Measurements from ENCODE around the gene CNST.
A peak's percentile ranks its signal among the peaks of the same experiment; 100 is the strongest.

Gene CNST, protein sequence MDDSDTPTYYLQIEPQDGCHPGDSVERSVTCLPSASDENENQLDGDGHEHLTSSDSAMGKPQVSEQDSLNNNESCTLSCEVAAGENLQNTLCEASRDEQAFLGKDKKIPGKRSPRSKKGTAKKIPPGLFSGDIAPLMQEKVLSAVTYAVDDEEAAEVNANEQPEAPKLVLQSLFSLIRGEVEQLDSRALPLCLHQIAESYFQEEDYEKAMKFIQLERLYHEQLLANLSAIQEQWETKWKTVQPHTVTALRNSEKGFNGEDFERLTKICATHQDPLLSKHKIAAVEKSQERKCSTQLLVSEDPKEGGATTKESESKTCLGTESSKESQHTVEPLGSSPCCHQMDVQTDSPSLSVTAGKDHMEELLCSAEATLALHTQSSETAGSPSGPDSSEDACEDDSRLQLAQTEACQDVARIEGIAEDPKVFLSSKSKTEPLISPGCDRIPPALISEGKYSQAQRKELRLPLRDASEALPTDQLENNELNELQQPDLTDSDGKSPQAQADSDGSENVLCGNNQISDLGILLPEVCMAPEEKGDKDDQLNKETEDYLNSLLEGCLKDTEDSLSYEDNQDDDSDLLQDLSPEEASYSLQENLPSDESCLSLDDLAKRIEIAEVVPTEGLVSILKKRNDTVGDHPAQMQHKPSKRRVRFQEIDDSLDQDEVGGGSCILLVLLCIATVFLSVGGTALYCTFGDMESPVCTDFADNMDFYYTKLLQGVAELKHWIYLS

DNA sequence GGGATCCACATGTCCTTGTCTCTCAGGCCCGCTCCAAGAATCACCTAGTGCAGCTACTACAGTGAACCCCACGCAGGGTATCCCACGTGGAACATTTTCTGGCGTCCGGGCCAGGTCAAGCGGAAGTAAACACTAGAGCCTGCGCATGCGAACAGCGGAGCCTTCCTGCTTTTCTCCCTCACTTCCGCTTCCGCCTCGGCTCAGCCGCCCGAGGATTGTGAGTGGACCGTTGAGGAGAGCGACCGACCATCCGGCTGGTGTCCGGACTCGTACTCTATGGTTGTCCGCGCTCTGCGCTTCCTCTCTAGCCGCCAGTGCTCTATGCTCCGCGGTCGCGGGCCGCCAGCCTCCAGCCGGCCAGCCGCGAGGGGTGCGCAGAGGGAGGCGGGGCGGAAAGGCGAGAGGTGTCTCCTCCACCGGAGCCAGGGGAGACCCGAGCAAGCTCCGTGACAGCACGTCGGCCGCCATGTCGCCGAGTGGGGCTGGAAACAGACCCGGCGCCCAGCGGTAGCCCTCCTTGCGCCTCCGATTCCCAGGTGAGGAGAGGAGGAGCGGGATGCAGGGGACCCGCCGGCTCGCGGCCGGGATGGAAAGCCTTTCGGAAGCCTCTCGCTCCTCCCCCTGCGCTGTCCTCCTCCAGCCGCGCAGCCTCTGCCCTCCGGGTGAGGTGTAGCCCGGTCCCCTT, at the start of gene CNST, which contains the start of gene TFB2M:
CNST (plus strand) TSS at position 329 of the 685 bp plus-strand sequence. CDS start 25,107 bp downstream, outside the sequence.
TFB2M (minus strand) TSS at position 134 of the 685 bp plus-strand sequence; CDS start at position 11, 123 bp downstream.
- DNase-seq (ENCODE audit: low read depth in 1 of 2, low spot score in 1 of 2) = peak; percentile 70 to 82

DNA sequence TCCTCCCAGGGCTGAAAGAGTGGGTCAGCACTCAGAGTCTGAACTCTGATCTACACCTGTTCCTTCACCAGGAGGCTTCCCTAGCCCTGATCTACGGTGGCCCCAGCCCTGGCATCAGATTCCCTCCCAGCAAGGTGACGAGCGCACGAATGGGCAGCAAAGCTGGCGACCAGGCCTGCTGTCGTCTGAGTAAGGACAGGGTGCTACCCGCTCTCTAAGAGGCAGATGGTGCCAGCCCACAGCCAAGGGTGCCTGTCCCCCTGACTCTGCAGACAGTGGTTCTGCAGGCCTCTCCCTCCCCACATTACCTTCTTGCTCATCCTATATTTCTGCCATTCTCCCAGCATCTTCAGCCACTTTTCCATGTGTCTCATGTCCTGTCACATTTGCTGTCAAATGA, 48.9 kb upstream of the CNST start:
- DNase-seq (ENCODE audit: low read depth in 1 of 2, low spot score in 1 of 2) = no peak

GRCh38 chr1:246518456-246519205, 47.6 kb upstream of the CNST start:
- DNase-seq (ENCODE audit: low read depth in 1 of 2, low spot score in 1 of 2) = no peak

DNA sequence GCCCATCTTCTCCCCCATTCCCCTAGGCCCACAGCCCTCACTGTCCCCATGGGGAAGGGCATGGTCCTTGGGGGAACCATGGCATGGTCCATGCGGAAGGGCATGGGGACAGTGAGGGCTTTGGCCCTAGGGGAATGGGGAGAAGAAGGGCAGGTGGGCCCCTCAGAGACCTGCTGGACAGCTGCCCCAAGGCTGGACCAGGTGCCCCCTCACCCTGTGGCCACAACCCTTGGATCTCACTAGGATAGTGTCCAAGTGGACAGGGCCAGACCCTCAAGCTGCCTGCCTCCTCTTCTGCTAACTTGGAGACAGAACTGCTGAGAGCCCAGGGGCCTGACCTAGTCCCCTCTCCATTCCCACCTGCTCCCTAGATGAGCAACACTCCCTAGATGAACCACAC, 46.7 kb upstream of the CNST start:
- no peak for DNase-seq (ENCODE audit: low read depth in 1 of 2, low spot score in 1 of 2)

- DNase-seq (ENCODE audit: low read depth in 1 of 2, low spot score in 1 of 2) = no peak
Measured at GRCh38 chr1:246526380-246526779, 39.9 kb upstream of the CNST start.

DNA sequence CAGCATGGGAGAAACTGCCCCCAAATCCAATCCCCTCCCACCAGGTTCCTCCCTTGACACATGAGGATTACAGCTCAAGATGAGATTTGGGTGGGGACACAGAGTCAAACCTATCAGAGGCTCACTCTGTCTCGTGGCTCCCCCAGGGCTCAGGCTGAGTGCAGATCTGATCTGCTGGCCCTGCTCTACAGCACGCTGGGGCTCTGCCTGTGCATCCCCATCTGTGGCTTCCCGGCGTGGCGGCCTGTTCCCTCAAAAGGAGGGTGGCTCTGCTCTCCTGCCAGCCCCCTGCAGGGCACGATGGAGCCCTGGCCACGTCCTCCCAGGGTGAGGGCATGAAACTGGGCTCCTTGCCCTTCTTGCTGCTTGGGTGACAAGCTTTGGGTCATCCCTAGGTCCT, 39.3 kb upstream of the CNST start:
- no peak for DNase-seq (ENCODE audit: low read depth in 1 of 2, low spot score in 1 of 2)

DNA sequence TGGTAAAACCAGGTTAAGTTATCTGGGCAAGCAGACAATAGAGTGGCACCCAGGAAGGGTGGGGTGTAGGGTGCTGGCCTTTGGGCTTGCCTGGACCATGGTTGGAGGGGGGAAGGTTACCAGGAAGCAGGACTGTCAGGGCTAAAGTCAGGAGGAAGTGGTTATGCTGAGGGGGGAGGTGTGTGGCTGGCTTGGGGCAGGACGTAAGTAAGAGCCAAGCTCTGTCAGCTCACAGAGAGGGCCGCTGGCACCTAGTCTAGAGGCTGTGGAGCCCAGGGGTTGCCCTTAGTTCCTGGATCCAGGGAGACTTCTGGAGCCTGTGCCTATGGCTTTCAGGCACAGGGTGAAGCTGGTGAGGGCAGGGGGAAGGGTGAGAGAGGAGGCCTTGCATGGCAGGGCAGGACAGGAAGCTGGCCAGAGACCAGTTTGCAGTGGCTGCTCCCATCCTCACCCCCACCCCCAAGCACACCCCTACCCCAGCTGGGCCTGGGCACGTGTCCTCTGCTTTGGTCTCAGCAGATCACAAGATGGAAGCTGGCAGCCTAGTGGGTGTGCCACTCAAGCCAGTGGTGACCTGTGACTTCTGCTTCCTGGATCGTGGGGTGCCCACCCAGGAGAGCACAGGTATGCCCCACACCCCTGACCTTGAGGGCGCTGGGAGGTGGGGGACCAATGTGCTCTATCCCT, 38.7 kb upstream of the CNST start:
- no peak for DNase-seq (ENCODE audit: low read depth in 1 of 2, low spot score in 1 of 2)

GRCh38 chr1:246528933-246529731, 37.1 kb upstream of the CNST start:
- no peak for DNase-seq (ENCODE audit: low read depth in 1 of 2, low spot score in 1 of 2)

DNA sequence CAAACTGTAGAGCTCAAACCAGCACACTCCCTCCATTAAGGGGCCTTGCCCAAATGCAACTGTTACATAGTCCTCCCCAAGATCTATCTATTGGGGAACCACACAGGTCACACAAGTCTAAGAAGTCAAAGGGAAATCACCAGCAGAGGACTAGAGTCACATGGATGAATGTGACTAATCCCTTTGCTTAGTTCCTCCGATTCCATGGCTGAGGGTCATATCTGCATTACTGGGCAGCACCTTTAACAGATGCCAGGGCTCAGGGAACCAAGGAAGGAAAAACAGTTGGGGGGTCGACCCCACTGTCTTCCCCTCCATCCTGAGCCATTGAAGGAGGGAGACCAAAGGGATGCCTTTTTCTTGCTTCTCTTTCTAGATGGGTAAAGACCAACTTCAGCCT, 35.8 kb upstream of the CNST start:
- no peak for DNase-seq (ENCODE audit: low read depth in 1 of 2, low spot score in 1 of 2)

- no peak for DNase-seq (ENCODE audit: low read depth in 1 of 2, low spot score in 1 of 2)
Measured at GRCh38 chr1:246532519-246532918, 33.7 kb upstream of the CNST start.

- no peak for DNase-seq (ENCODE audit: low read depth in 1 of 2, low spot score in 1 of 2)
Measured at GRCh38 chr1:246533371-246533905, 32.8 kb upstream of the CNST start.

DNA sequence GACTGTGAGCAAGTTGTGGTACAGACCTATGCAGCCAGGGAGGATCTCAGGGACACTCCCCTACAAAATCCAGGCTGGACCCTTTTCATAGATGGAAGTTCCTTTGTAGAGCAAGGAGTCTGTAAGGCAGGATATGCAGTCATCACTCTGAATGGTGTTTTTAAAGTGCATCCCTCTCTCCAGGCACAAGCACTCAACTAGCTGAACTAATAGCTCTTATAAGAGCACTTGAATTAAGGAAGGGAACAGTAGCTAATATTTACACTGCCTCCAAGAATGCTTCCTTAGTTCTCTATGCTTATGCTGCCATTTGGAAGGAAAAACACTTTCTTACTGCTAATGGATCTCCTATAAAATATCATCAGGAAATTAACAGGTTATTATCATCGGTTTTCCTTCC, 32.1 kb upstream of the CNST start:
- DNase-seq (ENCODE audit: low read depth in 1 of 2, low spot score in 1 of 2) = no peak

- no peak for DNase-seq (ENCODE audit: low read depth in 1 of 2, low spot score in 1 of 2)
Measured at GRCh38 chr1:246537441-246537840, 28.8 kb upstream of the CNST start.

DNA sequence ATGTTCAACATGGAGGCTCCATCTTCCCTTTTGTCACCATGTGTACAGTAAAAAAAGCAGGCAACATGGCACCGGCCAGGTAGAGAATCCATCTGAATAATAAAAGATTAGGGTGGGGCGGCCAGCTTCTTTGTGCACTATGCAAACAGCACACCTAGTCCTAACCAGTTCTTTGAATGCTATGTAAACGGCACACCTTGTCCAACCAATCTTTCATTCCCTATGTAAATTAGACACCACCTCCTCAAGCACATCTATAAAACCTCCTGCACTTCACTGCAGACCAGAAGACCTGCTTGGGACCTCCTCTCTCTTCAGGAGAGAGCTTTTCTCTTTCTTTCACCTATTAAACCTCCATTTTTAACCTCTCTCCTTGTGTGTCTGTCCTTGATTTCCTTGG, 28.4 kb upstream of the CNST start:
- no peak for DNase-seq (ENCODE audit: low read depth in 1 of 2, low spot score in 1 of 2)

GRCh38 chr1:246540738-246541491, 25.3 kb upstream of the CNST start:
- no peak for DNase-seq (ENCODE audit: low read depth in 1 of 2, low spot score in 1 of 2)

- DNase-seq (ENCODE audit: low read depth in 1 of 2, low spot score in 1 of 2) = no peak
Measured at GRCh38 chr1:246544001-246544400, 22.3 kb upstream of the CNST start.

- no peak for DNase-seq (ENCODE audit: low read depth in 1 of 2, low spot score in 1 of 2)
Measured at GRCh38 chr1:246549665-246550064, 16.6 kb upstream of the CNST start.

GRCh38 chr1:246550402-246550801, 15.9 kb upstream of the CNST start:
- DNase-seq (ENCODE audit: low read depth in 1 of 2, low spot score in 1 of 2) = no peak

DNA sequence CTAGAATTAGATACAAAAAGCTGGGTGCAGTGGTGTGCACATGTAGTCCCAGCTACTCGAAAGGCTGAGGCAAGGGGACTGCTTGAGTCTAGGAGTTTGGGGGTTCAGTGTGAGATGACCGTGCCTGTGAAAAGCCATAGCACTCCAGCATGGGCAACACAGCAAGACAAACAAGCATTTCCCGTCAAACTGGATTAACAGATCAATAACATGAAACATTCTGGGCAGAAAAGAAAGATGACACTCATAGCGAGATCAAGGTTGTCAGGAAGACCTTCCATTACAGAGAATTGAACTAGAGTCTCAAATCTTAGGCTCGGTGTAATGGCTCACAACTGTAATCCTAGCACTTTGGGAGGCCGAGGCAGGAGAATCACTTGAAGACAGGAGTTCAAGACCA, 14.1 kb upstream of the CNST start:
- DNase-seq (ENCODE audit: low read depth in 1 of 2, low spot score in 1 of 2) = no peak
